H54 (cell line): ENCODE data around the gene PXYLP1.

Experiments used
- DNase-seq: peaks from one replicate; pipeline ENCODE4 v3.0.0; 2011; ENCODE audit warnings: low spot score, mixed read lengths; ENCODE audit not compliant: insufficient read length
- FAIRE-seq: peaks from 3 replicates; lab custom pipeline; 2011; peaks lifted over from hg19 to GRCh38; lab: Jason Lieb, UNC
- POLR2A ChIP-seq: IDR thresholded peaks from 2 replicates; pipeline ENCODE4 v1.6.1; 2011; ENCODE audit warnings: low read depth, mild to moderate bottlenecking, low read length

The PXYLP1 gene

DNA sequence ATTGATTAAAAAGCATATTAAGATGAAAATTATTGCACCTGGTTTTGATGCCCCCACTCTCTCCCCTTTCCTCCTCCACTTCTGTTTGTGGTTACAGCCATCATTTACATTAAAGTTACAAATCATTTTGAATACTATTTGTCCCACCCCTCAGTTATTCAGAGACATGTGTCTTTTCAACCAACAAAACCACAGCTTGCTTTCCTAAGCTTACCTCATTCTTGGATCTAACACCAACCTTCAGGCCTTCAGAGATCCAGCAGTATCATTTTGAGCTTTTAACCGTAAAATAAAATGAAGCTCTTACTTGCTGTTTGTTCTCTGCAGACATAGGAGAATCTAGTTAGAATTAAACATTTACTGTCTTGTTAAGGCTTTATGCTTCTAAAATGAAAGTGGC is 4.7 kb downstream of the PXYLP1 start:
- TF ChIP-seq POLR2A: no peak
- FAIRE-seq: no peak
- no peak for DNase-seq

DNA sequence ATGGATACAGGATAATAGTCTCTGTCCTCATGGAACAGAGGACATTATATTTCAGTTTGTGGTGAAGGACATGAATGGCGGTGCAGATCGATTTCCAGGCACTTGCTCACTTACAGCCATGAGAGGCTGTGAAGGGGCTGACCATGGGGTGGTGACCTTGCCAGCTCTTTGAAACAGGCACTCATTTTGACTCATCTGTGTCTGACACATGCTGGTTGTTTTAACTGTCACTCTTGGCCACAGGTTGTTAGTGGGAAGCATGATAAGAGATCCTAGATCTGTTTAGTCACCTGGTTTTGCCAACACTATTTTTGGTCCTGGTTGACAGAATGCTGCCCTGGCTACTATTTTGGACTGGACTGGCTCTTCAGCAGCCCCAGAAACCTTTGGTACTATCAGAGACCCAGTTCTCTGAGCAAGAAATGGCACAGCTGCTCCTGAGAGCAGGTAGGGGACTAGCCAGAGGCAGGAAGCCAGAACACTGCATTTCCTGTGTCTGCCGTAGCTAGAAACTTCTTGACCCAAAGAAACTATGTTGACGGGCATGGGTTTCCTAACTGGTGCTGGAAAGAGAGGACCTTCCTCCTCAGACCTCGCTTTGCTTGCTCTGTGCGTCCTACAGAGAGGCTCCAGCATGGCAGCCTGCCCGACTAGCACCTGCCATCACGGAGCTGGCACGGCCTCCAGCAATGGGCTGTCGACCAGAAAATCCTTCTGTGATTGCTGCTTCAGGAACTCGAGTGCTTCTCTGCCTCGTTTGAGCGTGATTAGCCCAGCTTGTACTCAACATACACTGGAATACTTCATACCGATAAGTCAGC is 6.3 kb downstream of the PXYLP1 start:
- DNase-seq (no peak), FAIRE-seq (no peak)
- TF ChIP-seq POLR2A: no peak

DNA sequence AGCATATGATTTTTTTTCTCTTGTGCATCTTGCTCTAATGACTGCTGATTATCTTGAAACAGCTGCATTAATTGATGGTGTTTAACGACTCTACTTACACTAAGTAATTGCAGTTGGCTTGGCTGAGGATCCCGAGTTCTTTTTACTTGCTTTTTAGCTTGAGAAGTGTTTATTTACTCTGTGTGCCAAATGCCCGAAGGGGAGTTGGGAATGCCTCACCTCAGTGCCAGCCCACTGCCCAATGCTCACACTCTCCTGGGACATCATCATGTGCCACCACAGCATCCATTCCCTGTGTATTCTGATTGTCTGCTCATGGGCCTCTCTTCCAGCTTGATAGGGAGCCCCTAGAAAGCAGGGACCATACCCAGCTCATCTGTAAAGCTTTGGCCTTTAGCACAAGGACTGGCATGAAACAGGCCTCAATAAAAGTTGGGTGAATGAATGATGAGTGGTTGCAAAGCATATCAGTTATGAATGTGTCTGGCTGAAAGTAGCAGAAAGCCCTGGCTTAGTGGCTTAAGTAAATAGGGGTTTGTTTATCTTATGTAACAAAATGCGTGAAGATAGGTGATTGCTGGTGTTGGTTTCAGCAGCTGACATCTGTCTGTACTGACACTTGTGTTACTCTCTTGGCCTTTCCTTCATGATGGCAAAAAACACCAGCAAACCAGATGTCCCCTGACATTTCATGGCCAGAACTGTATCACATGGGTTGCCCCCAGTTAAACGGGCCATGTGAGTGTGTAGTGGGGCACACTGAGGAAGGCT is 8.1 kb downstream of the PXYLP1 start:
- FAIRE-seq (no peak), DNase-seq (no peak)
- TF ChIP-seq POLR2A: no peak

DNA sequence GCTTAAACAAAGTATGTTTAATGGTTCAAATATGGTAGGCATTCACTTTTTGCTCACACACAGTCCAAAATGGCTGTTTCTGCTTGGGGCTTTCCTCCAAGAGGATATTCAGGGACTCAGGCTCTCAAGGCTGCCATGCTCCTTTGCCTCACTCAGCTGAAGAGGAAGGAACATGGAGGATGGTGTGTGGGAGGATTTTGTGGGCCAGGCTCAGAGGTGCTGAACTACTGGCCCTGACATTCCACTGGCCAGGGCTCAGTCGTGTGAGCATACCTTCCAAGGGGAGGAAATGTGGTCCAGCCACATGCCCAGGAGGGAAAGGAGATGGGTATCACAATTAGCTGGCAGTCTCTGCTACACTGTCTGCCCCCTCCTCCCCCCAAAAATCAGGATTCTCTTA is 8.7 kb downstream of the PXYLP1 start:
- FAIRE-seq: no peak
- peak; percentile 19 for DNase-seq
- no peak for TF ChIP-seq POLR2A

DNA sequence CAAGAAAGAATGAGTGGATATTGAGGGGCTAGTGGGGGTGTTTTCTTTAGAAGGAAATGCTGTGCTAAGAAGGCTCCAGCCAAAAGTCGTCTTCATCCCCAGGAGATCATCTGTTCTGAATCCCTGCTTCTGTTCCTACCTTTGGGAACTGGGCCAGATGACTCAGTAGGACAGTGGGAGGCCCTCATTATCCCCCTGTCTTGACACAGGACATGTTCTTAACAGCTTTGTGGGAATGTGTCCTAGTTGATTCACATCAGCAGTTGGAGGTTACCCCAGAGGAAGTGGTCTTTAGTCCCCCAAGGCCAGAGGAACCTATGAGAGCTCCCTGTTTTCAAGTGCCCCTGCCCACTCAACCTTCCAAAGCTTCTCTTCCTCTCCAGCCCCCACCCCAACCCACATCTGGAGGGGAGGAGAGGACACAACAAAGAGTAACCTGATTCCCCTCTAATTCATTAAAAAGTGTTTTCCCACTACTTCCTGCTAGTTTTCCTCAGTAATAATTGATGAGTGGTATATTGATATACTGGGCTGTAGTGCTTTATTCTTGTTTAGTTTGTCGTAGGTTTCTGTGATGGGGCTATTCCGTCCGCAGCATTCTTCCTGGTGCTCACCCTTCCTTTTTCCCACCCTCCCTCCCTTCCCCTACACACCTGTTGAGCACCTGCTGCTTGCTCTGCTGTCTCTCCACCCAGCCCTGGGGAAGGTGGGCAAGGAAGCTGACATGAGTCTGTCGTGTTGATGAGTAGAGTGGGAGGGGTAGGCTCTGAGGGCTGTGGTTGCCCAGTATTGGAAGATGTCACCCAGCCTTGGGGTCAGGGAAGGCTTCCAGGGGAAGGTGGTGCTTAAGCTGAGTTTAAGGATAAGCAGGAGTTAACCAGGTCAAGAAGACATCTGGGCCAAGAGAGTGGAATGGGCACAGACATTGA is 9.3 kb downstream of the PXYLP1 start:
- FAIRE-seq (no peak), DNase-seq (no peak)
- no peak for TF ChIP-seq POLR2A

DNA sequence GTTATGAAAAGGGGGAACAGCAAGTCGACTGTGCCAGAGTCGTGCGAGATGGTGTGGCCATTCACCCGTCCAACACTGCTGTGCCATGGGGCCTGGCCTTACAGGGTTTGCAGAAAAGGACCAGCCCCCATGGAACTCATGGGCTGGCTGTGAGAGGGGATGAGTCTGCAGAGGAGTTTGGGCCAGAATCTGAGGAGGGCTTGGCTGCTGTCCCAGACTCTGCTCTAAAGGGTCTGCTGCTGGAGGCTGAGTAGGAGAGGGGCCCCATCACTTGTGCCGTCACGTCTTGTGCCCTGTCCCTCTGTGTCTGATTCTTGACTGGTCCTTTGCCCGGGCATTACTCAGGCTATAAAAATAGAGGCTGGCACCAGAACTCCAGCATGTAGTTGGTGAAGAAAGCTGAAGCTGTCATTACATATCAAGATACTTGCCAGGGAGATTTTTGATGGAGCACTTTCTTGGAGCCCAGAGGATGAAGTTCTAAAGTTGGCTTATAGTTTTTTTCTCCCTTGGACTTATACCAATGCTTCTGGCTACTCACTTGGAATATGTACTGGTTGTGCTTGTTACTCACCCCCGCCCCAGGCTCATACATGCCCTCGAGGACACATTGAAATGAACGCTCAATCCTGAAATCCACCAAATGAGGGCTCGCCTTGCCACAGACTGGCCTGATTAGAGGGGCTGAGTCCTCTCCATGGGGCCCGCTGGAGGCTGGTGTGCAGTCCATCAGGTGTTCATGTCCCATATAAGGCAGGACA is 10.2 kb downstream of the PXYLP1 start:
- DNase-seq (no peak), FAIRE-seq (no peak)
- TF ChIP-seq POLR2A: no peak

DNA sequence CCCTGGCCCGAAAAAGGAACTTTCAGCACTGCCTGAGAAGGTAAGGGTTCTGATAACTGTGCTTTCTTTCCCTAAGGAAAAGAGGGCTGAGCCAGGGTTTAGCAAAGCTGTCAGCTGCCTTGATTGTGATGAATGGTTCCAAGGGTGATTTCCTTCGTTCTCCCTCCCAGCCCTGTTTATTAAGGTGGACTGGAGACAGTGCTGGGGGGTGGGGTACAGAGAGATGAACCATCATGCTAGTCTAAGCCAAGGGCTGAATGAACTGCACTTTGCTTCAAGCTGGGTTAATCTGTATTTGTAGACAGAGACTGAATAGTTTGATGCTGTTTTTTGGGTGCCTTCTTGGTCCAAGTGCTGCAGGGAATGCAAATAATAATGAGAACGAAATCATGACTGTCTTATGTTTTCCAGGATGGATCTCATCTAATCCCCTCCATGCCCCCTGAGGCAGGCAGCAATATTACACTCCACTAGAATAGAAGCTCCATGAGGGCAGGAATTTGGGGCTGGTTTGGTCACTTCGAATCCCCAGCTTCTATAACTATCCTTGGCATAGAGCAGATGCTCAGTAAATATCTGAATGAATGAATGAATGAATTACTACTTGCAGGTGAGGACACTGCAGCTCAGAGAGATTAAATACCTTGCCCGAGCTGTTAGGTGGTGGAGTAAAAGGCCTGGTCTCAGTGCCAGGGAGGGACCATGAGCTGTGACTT is 10.9 kb downstream of the PXYLP1 start:
- DNase-seq (no peak), FAIRE-seq (no peak)
- TF ChIP-seq POLR2A: no peak

DNA sequence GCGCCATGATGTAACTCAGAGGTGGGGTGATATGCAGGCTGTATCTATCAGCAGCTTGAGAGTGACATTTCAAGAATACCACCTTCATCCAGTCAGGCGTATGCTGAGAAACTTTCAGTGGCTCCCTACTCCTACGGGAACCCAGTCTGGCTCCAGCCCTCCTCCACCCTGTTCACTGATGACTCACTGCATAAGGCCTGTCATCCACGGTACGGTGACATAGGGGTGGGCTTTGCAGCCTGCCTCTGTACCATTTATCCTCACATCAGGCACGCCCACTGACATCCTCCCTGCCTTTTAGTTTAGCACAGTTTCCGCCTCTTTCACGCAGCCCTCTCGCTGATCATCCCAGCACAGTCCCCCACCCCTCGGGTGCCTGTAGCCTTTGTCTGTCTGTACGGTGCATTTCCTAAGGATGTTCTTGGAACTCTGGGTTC is 11.7 kb downstream of the PXYLP1 start:
- no peak for TF ChIP-seq POLR2A
- FAIRE-seq: peak; percentile 53
- peak; percentile 56 for DNase-seq

DNA sequence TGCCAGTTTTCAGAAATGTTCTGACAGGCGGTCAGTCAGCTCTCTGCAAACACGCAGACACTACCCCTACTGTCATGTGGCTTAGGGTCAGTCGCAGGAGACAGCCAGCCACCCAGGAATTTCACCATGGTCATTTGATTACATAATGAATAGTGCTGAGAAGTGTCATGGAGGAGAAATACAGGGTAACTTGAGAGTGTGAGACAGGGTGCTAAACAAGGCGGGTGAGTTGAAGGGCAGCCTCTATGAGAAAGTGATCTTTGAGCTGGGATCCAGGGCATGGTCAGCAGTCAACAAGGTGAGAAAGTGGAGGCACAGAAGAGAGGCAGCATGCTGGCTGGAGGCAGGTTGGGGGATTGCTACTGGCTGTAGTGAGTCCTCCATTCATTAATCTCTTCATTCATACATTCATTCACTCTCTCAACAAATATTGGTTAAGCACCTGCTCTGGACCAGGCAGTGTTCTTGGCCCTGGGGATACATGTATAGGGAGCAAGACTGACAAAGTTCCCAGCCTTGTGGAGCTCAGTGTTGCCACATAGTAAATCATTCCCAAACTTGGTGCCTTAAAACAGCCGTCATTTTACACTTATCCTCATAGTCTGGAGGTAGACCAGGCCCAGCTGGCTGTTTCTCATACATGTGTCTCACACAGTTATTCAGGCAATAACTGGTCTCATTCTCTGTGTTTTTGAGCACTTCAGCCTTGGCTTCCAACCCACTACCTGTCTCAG is 14.8 kb downstream of the PXYLP1 start:
- FAIRE-seq: no peak
- DNase-seq: no peak
- TF ChIP-seq POLR2A: no peak

DNA sequence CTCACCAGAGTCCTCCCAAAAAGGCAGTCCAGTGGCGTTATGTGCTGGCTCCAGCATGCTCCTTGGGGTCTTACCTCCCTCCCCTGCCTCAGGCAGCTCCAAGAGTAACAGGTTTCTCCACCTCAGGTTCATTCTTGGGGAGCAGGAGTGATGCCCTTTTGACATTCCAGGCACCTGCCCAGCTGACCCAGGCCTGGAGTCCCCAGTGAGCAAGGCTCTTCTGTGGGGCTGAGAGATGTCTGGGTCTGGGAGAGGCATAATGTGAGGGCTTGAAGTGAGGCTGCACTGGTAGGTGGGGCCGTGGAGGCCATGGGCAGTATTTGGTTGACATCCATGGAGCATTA is 15.3 kb downstream of the PXYLP1 start:
- FAIRE-seq (no peak), DNase-seq (no peak)
- no peak for TF ChIP-seq POLR2A

DNA sequence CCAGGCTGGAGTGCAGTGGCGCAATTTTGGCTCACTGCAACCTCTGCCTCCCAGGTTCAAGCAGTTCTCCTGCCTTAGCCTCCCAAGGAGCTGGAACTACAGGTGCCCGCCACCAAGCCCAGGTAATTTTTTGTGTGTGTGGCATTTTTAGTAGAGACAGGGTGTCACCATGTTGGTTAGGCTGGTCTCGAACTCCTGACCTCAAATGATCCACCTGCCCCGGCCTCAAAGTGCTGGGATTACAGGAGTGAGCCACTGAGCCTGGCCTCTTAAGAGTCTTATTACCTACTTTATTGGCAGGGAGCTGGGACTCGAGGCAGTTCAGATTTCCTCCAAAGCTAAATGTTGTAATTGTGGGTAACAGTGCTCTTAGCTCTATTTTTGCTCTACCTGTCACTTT is 16.4 kb downstream of the PXYLP1 start:
- FAIRE-seq (no peak), DNase-seq (no peak)
- TF ChIP-seq POLR2A: no peak

DNA sequence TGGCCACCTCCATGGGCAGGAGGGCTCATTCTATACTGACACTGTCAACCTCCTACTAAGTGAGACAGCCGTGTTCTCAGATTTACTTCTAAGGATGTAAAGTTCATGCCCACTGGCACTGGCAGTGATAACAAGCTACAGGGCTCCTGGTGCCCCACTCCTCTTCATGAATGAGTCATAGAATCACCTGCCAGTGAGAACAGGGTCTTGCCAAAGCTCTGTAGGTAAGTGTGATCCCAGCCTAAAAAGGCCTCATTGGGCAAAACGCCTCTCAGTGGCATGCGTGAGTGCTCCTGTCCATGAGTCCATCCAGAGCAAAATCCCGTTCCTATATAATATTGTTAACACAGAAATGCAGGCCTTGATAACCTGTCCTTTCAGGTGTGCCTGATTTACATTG is 17.4 kb downstream of the PXYLP1 start:
- FAIRE-seq: no peak
- no peak for DNase-seq
- no peak for TF ChIP-seq POLR2A
